ENCODE results near the gene CASZ1.

DNA sequence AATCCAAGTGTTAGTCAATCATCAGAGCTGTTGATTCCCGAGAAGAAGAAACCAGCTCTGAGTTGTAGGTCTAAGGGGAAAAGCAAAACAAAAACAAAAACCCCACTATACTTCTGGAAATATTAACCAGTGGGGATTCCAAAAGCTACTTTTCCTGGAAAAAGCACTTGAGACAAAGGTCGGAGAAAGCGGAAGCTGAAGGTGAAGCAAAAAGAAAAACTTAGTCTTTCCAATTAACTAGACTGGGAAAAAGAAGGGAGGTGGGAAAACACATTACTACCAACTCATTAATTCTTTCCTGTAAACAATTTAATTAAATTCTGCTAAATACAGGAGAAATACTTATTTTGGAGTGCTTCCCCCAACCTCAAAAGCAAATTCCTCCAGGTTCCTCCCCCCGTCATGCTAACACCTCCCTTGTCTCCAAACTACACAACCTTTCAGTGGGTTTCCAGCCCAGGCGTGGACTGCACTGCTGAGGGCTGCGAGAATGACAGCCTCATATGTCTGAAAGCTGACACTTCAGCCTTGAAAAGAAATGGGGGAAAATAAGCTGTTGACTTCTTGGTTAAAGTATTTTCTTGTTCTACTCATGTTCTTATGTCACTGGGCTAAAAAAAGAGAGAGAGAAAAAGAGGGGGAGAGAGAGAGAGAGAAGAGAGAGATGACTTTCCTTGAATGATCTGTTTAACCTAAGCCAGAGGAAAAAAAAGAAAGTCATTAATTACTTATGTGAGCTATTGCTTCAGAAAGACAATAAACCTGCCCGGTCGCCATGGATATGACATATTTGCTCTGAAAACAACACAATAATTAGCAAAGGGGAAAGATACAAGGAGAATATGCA, 5.1 kb downstream of the CASZ1 start:
- TF ChIP-seq RAD21 (IDR thresholded peaks at IDR 0.05; ENCODE audit: low read depth) (no peak), TCF12 (IDR thresholded peaks at IDR 0.05; ENCODE audit: low read depth) (no peak), EGR1 (IDR thresholded peaks at IDR 0.05) (no peak)
- TF ChIP-seq, protein P1, sequence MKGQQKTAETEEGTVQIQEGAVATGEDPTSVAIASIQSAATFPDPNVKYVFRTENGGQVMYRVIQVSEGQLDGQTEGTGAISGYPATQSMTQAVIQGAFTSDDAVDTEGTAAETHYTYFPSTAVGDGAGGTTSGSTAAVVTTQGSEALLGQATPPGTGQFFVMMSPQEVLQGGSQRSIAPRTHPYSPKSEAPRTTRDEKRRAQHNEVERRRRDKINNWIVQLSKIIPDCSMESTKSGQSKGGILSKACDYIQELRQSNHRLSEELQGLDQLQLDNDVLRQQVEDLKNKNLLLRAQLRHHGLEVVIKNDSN (IDR thresholded peaks at IDR 0.05): no peak
- TF ChIP-seq, protein P2, sequence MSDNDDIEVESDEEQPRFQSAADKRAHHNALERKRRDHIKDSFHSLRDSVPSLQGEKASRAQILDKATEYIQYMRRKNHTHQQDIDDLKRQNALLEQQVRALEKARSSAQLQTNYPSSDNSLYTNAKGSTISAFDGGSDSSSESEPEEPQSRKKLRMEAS (IDR thresholded peaks at IDR 0.05): no peak

Data from Ishikawa (cell line).